ENCODE data around the gene FBXW10. TPM values are rescaled to one million over a fixed set of nuclear protein-coding genes. Genes with fewer than 3 reads are reported as not detected.
"Not testable (repeated sequence)": the region's sequence is repeated elsewhere in the genome, so short reads cannot be mapped to it uniquely, and the experiment has no call there.

The FBXW10 gene
- total RNA-seq, 5 donors from 2014 or later (not counting 1 experiment from before 2014, with no cell fraction given) = 0.12 TPM; not detected in 4

DNA sequence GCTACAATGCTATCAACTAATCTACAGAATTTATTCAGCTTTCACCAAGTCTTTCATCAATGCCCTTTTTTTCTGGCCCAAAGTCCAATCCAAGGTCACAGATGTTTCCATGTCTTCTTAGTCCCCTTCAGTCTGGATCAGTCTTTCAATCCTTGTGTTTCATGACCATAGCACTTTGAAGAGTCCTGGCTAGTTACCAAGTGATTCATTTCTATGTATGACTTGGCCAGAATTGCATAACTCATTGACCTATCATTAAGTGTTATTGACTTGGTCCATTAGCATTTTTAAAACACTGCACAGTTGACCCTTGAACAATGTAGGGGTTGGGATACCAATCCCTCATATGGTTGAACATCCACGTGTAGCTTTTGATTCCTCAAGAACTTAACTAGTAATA, 11.4 kb upstream of the FBXW10 start:
- H3K4me3 ChIP-seq (ENCODE audit: control insufficient read depth in 1 of 2, extremely low read depth in 1 of 2, low read length in 1 of 2); CTCF ChIA-PET; H3K4me3 Mint-ChIP-seq; H3K27ac Mint-ChIP-seq; ATAC-seq (replicated peaks in 1 of 4); H3K9me3 Mint-ChIP-seq; H3K36me3 Mint-ChIP-seq; H3K27me3 ChIP-seq (replicated peaks in 1 of 2; ENCODE audit: control insufficient read depth in 2 of 2, extremely low read depth in 1 of 2, insufficient read depth in 2 of 2, low read length in 1 of 2); POLR2A ChIA-PET; H3K36me3 ChIP-seq (ENCODE audit: control insufficient read depth in 2 of 2, extremely low read depth in 1 of 2, insufficient read depth in 1 of 2, low read length in 1 of 2); H3K27me3 Mint-ChIP-seq; H3K27ac ChIP-seq (ENCODE audit: low read length); DNase-seq; H3K4me1 ChIP-seq (ENCODE audit: control insufficient read depth in 1 of 2, extremely low read depth in 1 of 2, insufficient read depth in 2 of 2, low read length in 2 of 2); H3K9me3 ChIP-seq; H3K4me1 Mint-ChIP-seq: not testable (repeated sequence)
- no CpG with 5 or more reads among the region's 1 CpG for WGBS (ENCODE audit: insufficient coverage)

DNA sequence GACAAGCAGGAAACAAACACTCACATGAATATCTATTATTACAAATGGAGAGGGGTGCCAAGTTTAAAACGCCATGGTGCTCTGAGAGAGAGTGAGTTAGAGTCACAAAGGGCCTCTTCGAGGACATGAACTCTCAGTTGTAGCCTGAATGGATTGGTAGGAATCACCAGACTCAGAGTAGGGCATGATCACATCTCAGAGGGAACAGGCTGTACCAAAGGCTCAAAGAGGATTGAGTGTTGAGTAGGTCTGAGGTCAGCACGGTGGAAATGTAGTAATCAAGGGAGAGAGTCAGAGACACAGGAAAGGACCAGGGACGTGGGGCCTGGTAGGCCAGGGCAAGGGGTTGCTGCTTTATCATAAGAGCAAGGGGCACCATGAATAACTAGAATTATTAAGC, 10.5 kb upstream of the FBXW10 start:
- DNase-seq; H3K27me3 Mint-ChIP-seq; H3K9me3 ChIP-seq; POLR2A ChIA-PET; H3K36me3 Mint-ChIP-seq; H3K4me1 ChIP-seq (ENCODE audit: control insufficient read depth in 1 of 2, extremely low read depth in 1 of 2, insufficient read depth in 2 of 2, low read length in 2 of 2); CTCF ChIA-PET; H3K27me3 ChIP-seq (replicated peaks in 1 of 2; ENCODE audit: control insufficient read depth in 2 of 2, extremely low read depth in 1 of 2, insufficient read depth in 2 of 2, low read length in 1 of 2); H3K36me3 ChIP-seq (ENCODE audit: control insufficient read depth in 2 of 2, extremely low read depth in 1 of 2, insufficient read depth in 1 of 2, low read length in 1 of 2); H3K4me3 ChIP-seq (ENCODE audit: control insufficient read depth in 1 of 2, extremely low read depth in 1 of 2, low read length in 1 of 2); H3K27ac ChIP-seq (ENCODE audit: low read length); H3K4me3 Mint-ChIP-seq; H3K27ac Mint-ChIP-seq; ATAC-seq (replicated peaks in 1 of 4); H3K4me1 Mint-ChIP-seq; H3K9me3 Mint-ChIP-seq: not testable (repeated sequence)
- WGBS (ENCODE audit: insufficient coverage) = 71% methylated on average over 3 of the region's 4 CpGs

DNA sequence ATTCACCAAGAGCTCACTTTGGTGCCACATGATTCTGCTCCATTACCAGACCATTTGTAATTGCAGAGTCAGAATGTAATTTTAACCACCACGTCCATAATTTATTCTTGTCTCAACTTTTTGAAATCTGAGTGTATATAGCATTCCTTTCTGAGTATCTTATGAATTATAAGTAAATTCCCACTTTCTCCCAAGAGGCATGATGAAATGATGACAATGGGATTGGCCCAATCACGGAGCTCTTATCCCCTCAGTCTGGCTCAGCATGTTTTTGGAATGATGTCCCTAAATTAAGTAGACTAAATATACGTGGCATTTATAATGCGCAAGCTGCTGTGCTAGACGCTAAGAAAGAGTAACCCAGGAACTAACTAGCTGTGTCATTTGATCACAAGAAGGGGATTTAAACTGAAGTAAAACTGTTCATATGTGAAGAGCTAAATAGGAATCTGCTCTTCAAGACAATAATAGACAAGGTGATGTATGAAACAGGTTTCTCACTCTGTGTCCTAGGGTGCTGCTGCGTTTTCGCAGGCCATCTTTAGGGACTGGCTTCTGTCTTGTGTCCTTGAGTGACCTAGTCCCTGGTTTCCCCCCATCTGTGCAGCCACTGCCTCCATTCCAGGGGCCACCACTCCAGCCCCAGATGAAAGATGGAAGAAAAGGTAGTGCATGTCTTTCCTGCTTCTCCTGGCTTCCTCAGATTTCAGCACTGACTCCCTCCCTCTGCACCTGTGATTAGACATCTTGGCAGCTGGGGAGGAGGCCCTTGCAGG, 4.0 kb upstream of the FBXW10 start:
- H3K9me3 Mint-ChIP-seq; H3K27me3 Mint-ChIP-seq; DNase-seq; ATAC-seq (replicated peaks in 1 of 4); CTCF ChIA-PET; H3K4me3 ChIP-seq (ENCODE audit: control insufficient read depth in 1 of 2, extremely low read depth in 1 of 2, low read length in 1 of 2); H3K27me3 ChIP-seq (replicated peaks in 1 of 2; ENCODE audit: control insufficient read depth in 2 of 2, extremely low read depth in 1 of 2, insufficient read depth in 2 of 2, low read length in 1 of 2); H3K4me3 Mint-ChIP-seq; H3K36me3 ChIP-seq (ENCODE audit: control insufficient read depth in 2 of 2, extremely low read depth in 1 of 2, insufficient read depth in 1 of 2, low read length in 1 of 2); H3K9me3 ChIP-seq; H3K27ac ChIP-seq (ENCODE audit: low read length); POLR2A ChIA-PET; H3K27ac Mint-ChIP-seq; H3K4me1 Mint-ChIP-seq; H3K4me1 ChIP-seq (ENCODE audit: control insufficient read depth in 1 of 2, extremely low read depth in 1 of 2, insufficient read depth in 2 of 2, low read length in 2 of 2); H3K36me3 Mint-ChIP-seq: not testable (repeated sequence)
- WGBS (ENCODE audit: insufficient coverage) = 88% methylated on average over 4 of the region's 7 CpGs

DNA sequence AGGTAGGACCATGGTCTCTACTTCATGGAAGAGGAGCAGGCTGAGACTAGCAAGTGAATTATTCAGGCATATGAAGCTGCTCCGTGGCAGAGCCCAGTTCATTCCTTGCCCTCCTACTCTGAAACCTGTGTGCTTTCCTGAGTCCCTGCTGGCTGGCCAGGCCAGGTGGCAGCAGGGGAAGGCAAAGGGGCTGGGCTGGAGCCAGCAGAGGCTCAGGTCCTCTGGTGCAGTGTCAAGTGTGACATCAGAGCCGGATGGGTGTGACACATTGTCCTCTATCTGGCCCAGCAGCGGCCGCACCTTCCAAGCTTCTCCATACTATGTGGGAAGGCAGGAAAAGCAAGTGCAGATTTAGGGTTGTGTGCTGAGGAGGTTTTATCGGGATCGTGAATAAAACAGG, 2.6 kb upstream of the FBXW10 start:
- POLR2A ChIA-PET; ATAC-seq (replicated peaks in 1 of 4); H3K27me3 Mint-ChIP-seq; H3K4me1 Mint-ChIP-seq; H3K27ac Mint-ChIP-seq; H3K27me3 ChIP-seq (replicated peaks in 1 of 2; ENCODE audit: control insufficient read depth in 2 of 2, extremely low read depth in 1 of 2, insufficient read depth in 2 of 2, low read length in 1 of 2); H3K36me3 ChIP-seq (ENCODE audit: control insufficient read depth in 2 of 2, extremely low read depth in 1 of 2, insufficient read depth in 1 of 2, low read length in 1 of 2); H3K4me3 ChIP-seq (ENCODE audit: control insufficient read depth in 1 of 2, extremely low read depth in 1 of 2, low read length in 1 of 2); H3K27ac ChIP-seq (ENCODE audit: low read length); DNase-seq; H3K9me3 Mint-ChIP-seq; H3K4me3 Mint-ChIP-seq; CTCF ChIA-PET; H3K4me1 ChIP-seq (ENCODE audit: control insufficient read depth in 1 of 2, extremely low read depth in 1 of 2, insufficient read depth in 2 of 2, low read length in 2 of 2); H3K36me3 Mint-ChIP-seq; H3K9me3 ChIP-seq: not testable (repeated sequence)
- WGBS (ENCODE audit: insufficient coverage) = no CpG with 5 or more reads among the region's 6 CpGs

DNA sequence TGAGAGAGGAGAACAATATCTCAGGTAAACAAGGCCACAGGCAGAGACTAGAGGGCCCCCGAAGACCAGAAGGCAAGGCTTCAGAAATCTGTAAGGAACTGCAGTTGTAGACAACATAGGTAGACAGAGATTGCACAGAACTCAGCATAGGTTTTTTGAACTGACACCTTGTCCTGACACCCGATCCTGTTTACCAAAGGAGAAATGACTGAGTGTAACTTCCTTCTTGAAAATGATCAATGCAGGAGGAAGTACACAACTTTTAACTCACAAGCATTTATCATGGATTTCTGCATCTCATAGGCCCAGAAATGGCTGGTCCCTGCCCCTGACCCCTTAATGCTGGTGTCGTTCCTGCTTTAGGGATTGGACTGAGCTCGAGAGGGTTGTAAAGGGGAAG, 872 bp downstream of the FBXW10 start:
- H3K27ac Mint-ChIP-seq; CTCF ChIA-PET; H3K27ac ChIP-seq (ENCODE audit: low read length); H3K9me3 Mint-ChIP-seq; H3K27me3 Mint-ChIP-seq; H3K4me3 ChIP-seq (ENCODE audit: control insufficient read depth in 1 of 2, extremely low read depth in 1 of 2, low read length in 1 of 2); H3K36me3 ChIP-seq (ENCODE audit: control insufficient read depth in 2 of 2, extremely low read depth in 1 of 2, insufficient read depth in 1 of 2, low read length in 1 of 2); H3K27me3 ChIP-seq (replicated peaks in 1 of 2; ENCODE audit: control insufficient read depth in 2 of 2, extremely low read depth in 1 of 2, insufficient read depth in 2 of 2, low read length in 1 of 2); H3K9me3 ChIP-seq; H3K4me1 ChIP-seq (ENCODE audit: control insufficient read depth in 1 of 2, extremely low read depth in 1 of 2, insufficient read depth in 2 of 2, low read length in 2 of 2); ATAC-seq (replicated peaks in 1 of 4); H3K36me3 Mint-ChIP-seq; H3K4me1 Mint-ChIP-seq; H3K4me3 Mint-ChIP-seq; POLR2A ChIA-PET; DNase-seq: not testable (repeated sequence)
- WGBS (ENCODE audit: insufficient coverage) = no CpG with 5 or more reads among the region's 4 CpGs

DNA sequence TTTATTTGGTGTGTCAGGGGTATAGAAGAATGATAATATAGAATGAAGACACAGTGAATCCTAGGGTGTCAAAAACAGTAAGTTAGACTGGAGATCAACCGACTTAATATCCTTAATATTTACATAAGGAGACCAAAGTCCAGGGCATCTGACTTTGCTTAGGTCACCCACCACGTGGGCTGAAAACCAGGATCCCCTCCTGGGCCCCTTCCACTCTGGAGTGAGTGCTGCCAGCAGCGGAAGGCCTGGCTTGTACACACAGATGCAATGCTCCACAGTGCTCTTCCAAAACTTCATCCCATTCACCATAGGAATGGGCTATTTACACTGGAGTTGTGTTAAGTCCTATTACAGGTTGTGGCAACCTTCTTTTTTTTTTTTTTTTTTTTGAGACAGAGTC, 2.7 kb downstream of the FBXW10 start:
- H3K27me3 ChIP-seq (replicated peaks in 1 of 2; ENCODE audit: control insufficient read depth in 2 of 2, extremely low read depth in 1 of 2, insufficient read depth in 2 of 2, low read length in 1 of 2); H3K36me3 ChIP-seq (ENCODE audit: control insufficient read depth in 2 of 2, extremely low read depth in 1 of 2, insufficient read depth in 1 of 2, low read length in 1 of 2); POLR2A ChIA-PET; H3K4me1 Mint-ChIP-seq; H3K27ac Mint-ChIP-seq; H3K4me3 Mint-ChIP-seq; CTCF ChIA-PET; H3K4me1 ChIP-seq (ENCODE audit: control insufficient read depth in 1 of 2, extremely low read depth in 1 of 2, insufficient read depth in 2 of 2, low read length in 2 of 2); H3K27me3 Mint-ChIP-seq; H3K36me3 Mint-ChIP-seq; H3K9me3 ChIP-seq; ATAC-seq (replicated peaks in 1 of 4); H3K9me3 Mint-ChIP-seq; H3K27ac ChIP-seq (ENCODE audit: low read length); H3K4me3 ChIP-seq (ENCODE audit: control insufficient read depth in 1 of 2, extremely low read depth in 1 of 2, low read length in 1 of 2); DNase-seq: not testable (repeated sequence)
- no CpG with 5 or more reads among the region's 3 CpGs for WGBS (ENCODE audit: insufficient coverage)

DNA sequence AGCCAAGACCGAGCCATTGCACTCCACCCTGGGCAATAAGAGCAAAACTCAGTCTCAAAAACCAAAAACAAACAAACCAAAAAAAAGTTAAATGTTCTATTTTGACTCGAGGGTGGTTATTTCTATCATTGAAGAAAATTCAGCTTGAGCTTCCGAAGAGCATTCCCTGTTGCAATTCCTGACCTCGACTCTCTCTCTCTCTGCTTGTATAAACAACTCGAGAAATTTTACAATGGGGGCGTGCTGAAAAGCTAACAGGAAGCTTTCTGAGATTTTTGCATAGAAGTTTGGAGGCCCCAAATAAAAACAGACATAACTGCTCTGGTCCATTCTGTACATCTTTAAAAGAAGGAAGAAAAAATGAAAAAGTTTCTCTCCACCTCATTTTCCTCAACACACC, 3.6 kb downstream of the FBXW10 start:
- H3K36me3 Mint-ChIP-seq; CTCF ChIA-PET; DNase-seq; H3K27ac Mint-ChIP-seq; H3K27me3 Mint-ChIP-seq; POLR2A ChIA-PET; H3K4me1 Mint-ChIP-seq; H3K9me3 ChIP-seq; H3K27me3 ChIP-seq (replicated peaks in 1 of 2; ENCODE audit: control insufficient read depth in 2 of 2, extremely low read depth in 1 of 2, insufficient read depth in 2 of 2, low read length in 1 of 2); H3K4me3 ChIP-seq (ENCODE audit: control insufficient read depth in 1 of 2, extremely low read depth in 1 of 2, low read length in 1 of 2); H3K4me3 Mint-ChIP-seq; ATAC-seq (replicated peaks in 1 of 4); H3K36me3 ChIP-seq (ENCODE audit: control insufficient read depth in 2 of 2, extremely low read depth in 1 of 2, insufficient read depth in 1 of 2, low read length in 1 of 2); H3K27ac ChIP-seq (ENCODE audit: low read length); H3K4me1 ChIP-seq (ENCODE audit: control insufficient read depth in 1 of 2, extremely low read depth in 1 of 2, insufficient read depth in 2 of 2, low read length in 2 of 2); H3K9me3 Mint-ChIP-seq: not testable (repeated sequence)
- WGBS (ENCODE audit: insufficient coverage) = no CpG with 5 or more reads among the region's 6 CpGs
